Thyroid gland (tissue), 4 donors: ENCODE measurements around the gene PTGDS.

Experiments
- POLR2A ChIP-seq, 2 donors: fragments of 450-650 bp; IDR thresholded peaks; one replicate each; pipeline ENCODE4 v1.6.1; 2017; ENCODE audit warnings: antibody characterized with exemption in 2 of 2, mild to moderate bottlenecking in 2 of 2, moderate library complexity in 1 of 2
- TF ChIP-seq, protein P1 (sequence below), 6 experiments: fragments of 200-600 bp in 3 of 6; fragments of 450-650 bp in 3 of 6; sonication (generic) in 3 of 6; IDR thresholded peaks; one replicate each; pipeline ENCODE4 v1.5.1; 2016 to 2019; ENCODE audit warnings: antibody characterized with exemption in 6 of 6, mild to moderate bottlenecking in 2 of 6, inconsistent platforms in 1 of 6, moderate library complexity in 1 of 6

DNA sequence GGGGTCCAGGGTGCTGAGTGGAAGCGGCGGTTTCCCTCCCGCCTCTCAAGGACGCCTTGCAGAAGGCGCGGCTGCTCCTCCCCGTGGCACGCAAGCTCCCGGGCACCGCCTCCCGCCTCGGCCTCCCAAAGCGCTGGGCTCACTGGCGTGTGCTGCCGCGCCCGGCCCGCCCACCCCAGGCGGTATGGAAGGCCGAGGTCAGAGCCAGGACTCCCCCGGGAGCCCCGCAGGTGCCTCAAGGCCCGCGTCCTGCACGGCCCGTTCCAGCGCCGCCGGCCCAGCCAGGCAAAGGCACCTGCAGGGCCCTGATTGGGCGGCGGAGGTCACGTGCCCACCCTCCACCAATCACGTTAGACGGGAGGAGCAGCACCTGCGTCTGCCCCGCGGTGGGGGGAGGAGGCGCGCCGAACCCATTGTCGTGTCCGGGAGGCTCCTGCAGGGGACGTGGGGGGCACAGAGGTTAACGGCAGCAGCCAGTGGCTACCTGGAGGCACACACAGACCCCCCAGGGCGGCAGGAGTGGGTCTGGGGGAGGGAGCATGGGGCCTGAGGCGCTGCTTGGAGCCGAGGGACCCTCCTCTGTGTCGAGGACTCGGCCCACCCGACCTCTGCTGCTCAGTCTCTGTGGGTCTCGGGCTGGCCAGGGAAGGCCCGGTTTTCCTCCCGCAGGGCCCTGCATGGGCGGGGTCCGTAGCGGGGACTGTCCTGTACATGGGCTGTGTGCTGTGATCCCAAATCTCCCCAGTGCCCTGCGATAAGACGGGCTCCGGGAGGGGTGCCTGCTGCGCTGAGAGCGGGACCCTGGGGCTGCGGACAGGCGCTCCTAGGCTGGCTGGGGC, 27.3 kb upstream of the PTGDS start:
- TF ChIP-seq POLR2A (IDR thresholded peaks at IDR 0.05): peak in 1 of 2 donors; percentile 98
- TF ChIP-seq, protein P1, sequence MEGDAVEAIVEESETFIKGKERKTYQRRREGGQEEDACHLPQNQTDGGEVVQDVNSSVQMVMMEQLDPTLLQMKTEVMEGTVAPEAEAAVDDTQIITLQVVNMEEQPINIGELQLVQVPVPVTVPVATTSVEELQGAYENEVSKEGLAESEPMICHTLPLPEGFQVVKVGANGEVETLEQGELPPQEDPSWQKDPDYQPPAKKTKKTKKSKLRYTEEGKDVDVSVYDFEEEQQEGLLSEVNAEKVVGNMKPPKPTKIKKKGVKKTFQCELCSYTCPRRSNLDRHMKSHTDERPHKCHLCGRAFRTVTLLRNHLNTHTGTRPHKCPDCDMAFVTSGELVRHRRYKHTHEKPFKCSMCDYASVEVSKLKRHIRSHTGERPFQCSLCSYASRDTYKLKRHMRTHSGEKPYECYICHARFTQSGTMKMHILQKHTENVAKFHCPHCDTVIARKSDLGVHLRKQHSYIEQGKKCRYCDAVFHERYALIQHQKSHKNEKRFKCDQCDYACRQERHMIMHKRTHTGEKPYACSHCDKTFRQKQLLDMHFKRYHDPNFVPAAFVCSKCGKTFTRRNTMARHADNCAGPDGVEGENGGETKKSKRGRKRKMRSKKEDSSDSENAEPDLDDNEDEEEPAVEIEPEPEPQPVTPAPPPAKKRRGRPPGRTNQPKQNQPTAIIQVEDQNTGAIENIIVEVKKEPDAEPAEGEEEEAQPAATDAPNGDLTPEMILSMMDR (IDR thresholded peaks at IDR 0.05): peak in 4 of 6 experiments; percentile 28 to 48 (median 39)
